ENCODE results near the gene HYCC1.

- TF ChIP-seq EZH2 (IDR thresholded peaks at IDR 0.05; ENCODE audit: borderline replicate concordance, low read length) = no peak
- no peak for TF ChIP-seq CTCF (conservative IDR thresholded peaks at IDR 0.05 in 1 of 2, IDR thresholded peaks at IDR 0.05 in 1 of 2; ENCODE audit: extremely low read depth in 1 of 2, insufficient read depth in 1 of 2, low read depth in 1 of 2, low read length in 2 of 2)
Measured at GRCh38 chr7:22997871-22998518, 15.9 kb downstream of the HYCC1 start.
